AG08395 (cell line): Measurements from ENCODE around the gene APOM.

ENCODE experiments used
- DNase-seq: peaks from one replicate; pipeline ENCODE4 v3.0.0; 2012; ENCODE audit warnings: mixed read lengths, low spot score

The APOM gene

DNA sequence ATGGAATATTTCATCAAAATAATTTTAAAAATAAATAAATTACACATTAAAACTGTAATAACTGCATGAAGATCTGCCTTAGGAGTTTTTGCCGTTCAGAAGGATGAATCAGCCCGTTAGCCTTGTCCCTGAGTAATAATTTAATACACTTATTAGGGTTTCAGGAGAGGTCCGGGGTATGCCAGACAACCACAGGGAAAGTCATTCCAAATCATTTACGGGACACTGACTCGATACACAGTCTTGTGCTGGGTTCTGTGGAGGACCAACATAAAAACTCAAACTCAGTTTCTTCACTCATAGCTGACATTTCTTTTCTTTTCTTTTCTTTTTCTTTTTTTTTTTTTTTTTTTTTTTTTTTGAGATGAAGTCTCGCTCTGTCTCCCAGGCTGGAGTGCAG, 50.2 kb downstream of the APOM start:
- no peak for DNase-seq

GRCh38 chr6:31706599-31706998, 50.9 kb downstream of the APOM start, which contains the start of gene LY6G6F:
Gene LY6G6F, plus strand, starts transcription at chr6:31706866. Its CDS starts 41 bp downstream, at chr6:31706907.
- DNase-seq: no peak

DNA sequence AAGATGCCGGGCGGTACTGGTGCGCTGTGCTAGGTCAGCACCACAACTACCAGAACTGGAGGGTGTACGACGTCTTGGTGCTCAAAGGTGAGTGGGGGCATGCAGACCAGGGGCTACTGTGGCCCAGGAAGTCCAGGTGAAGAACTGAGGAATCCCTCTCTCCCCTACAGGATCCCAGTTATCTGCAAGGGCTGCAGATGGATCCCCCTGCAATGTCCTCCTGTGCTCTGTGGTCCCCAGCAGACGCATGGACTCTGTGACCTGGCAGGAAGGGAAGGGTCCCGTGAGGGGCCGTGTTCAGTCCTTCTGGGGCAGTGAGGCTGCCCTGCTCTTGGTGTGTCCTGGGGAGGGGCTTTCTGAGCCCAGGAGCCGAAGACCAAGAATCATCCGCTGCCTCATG, 52.0 kb downstream of the APOM start:
- no peak for DNase-seq
